Glutamatergic neuron (in vitro differentiated cells): ENCODE results near the gene GLA. TPM values are rescaled to one million over a fixed set of nuclear protein-coding genes. Genes with fewer than 3 reads are reported as not detected.

ENCODE experiments used
- DNase-seq: peaks from one replicate; pipeline ENCODE4 v3.0.0; 2022
- H3K27ac Mint-ChIP-seq: one replicate; pipeline ENCODE4 v1.8.0; 2020; ENCODE audit warnings: mild to moderate bottlenecking, mixed read lengths, inconsistent platforms; ENCODE audit not compliant: unreplicated experiment
- H3K27me3 Mint-ChIP-seq: one replicate; pipeline ENCODE4 v1.8.0; 2020; ENCODE audit warnings: mild to moderate bottlenecking, moderate library complexity, mixed read lengths, inconsistent platforms; ENCODE audit not compliant: unreplicated experiment
- H3K36me3 Mint-ChIP-seq: one replicate; pipeline ENCODE4 v1.8.0; 2020; ENCODE audit warnings: mild to moderate bottlenecking, mixed read lengths, inconsistent platforms; ENCODE audit not compliant: unreplicated experiment
- H3K4me1 Mint-ChIP-seq: one replicate; pipeline ENCODE4 v1.8.0; 2020; ENCODE audit warnings: mild to moderate bottlenecking, low read depth, mixed read lengths, inconsistent platforms; ENCODE audit not compliant: unreplicated experiment
- H3K4me3 Mint-ChIP-seq: one replicate; pipeline ENCODE4 v1.8.0; 2020; ENCODE audit warnings: mild to moderate bottlenecking, mixed read lengths, inconsistent platforms; ENCODE audit not compliant: unreplicated experiment
- H3K9me3 Mint-ChIP-seq: one replicate; pipeline ENCODE4 v1.8.0; 2020; ENCODE audit warnings: mild to moderate bottlenecking, moderate library complexity, mixed read lengths, inconsistent platforms; ENCODE audit not compliant: unreplicated experiment
- CTCF ChIP-seq: fragments of 200-600 bp; sonication (generic); IDR thresholded peaks from one replicate; pipeline ENCODE4 v1.5.0; 2021; ENCODE audit not compliant: partially characterized antibody, unreplicated experiment
- total RNA-seq: library from RNA; stranded (reverse); fragmentation: NEBNext Ultra II Directional; extraction: Animal tissue kit (Norgen Biotek cat#: 25700); gene quantifications from one replicate; pipeline ENCODE4 v1.2.1, GENCODE V29; 2021; ENCODE audit not compliant: unreplicated experiment

The GLA gene
- total RNA-seq, 1 donor from 2014 or later, result 29.4 TPM

GRCh38 chrX:101399825-101400224 lies 7.9 kb downstream of the GLA start:
- H3K27ac Mint-ChIP-seq, result no peak overlapping the region
- no peaks in the 10 kb centered on the region for H3K4me1 Mint-ChIP-seq
- no peaks in the 10 kb centered on the region for H3K27me3 Mint-ChIP-seq
- no peaks in the 10 kb centered on the region for H3K9me3 Mint-ChIP-seq
- no peaks in the 10 kb centered on the region for H3K36me3 Mint-ChIP-seq
- TF ChIP-seq CTCF, result no peak
- no peak overlapping the region for H3K4me3 Mint-ChIP-seq
- DNase-seq, result no peak

GRCh38 chrX:101398694-101399093 lies 9.0 kb downstream of the GLA start:
- no peak overlapping the region for H3K4me3 Mint-ChIP-seq
- H3K27me3 Mint-ChIP-seq, result no peaks in the 10 kb centered on the region
- DNase-seq, result no peak
- H3K36me3 Mint-ChIP-seq, result no peaks in the 10 kb centered on the region
- no peak for TF ChIP-seq CTCF
- no peaks in the 10 kb centered on the region for H3K9me3 Mint-ChIP-seq
- H3K27ac Mint-ChIP-seq, result no peak overlapping the region
- no peaks in the 10 kb centered on the region for H3K4me1 Mint-ChIP-seq

- Mint-ChIP-seq H3K27me3 (no peaks in the 10 kb centered on the region), H3K4me3 (no peak overlapping the region), H3K36me3 (no peaks in the 10 kb centered on the region), H3K27ac (no peak overlapping the region), H3K9me3 (no peaks in the 10 kb centered on the region), H3K4me1 (no peaks in the 10 kb centered on the region)
- no peak for TF ChIP-seq CTCF
- DNase-seq, result no peak
Measured at GRCh38 chrX:101397779-101398178, 9.9 kb downstream of the GLA start.

GRCh38 chrX:101395789-101396188 lies 11.9 kb downstream of the GLA start:
- Mint-ChIP-seq H3K27me3 (peaks cover 2% of the 10 kb centered on the region), H3K4me3 (no peak overlapping the region), H3K4me1 (no peaks in the 10 kb centered on the region), H3K9me3 (no peaks in the 10 kb centered on the region), H3K27ac (no peak overlapping the region), H3K36me3 (no peaks in the 10 kb centered on the region)
- no peak for DNase-seq
- no peak for TF ChIP-seq CTCF

- DNase-seq, result no peak
- Mint-ChIP-seq H3K9me3 (peaks cover 2% of the 10 kb centered on the region), H3K4me3 (no peak overlapping the region), H3K4me1 (peaks cover 1% of the 10 kb centered on the region), H3K27me3 (peaks cover 2% of the 10 kb centered on the region), H3K36me3 (no peaks in the 10 kb centered on the region), H3K27ac (no peak overlapping the region)
- no peak for TF ChIP-seq CTCF
Measured at GRCh38 chrX:101394372-101394771, 13.4 kb downstream of the GLA start.
